ENCODE results near the gene ATM. TPM values are rescaled to one million over a fixed set of nuclear protein-coding genes. Genes with fewer than 3 reads are reported as not detected.
"Not testable (repeated sequence)": the region's sequence is repeated elsewhere in the genome, so short reads cannot be mapped to it uniquely, and the experiment has no call there.

Gene ATM
- total RNA-seq, 2 donors from 2014 or later: 60.9 to 63.0 TPM

DNA sequence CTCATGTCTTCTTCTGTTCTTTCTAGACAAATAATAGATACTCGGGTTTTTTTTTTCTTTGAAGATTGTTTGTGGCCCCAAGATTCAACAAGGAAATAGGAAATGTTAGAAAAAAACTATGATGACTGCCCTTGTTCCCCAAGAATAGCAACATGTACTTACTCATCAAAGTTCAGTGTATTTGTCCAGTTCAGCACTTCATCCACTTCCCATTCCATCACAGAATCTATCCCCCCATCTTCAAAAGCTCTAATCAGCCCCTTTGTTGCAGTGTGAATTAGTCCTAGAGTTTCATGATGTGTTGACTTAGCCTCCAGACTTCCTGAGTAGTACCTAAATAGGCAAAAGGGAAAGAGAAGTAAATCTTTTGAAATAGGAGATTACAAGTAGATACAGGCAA is 170.2 kb downstream of the ATM start:
- Histone ChIP-seq H3K27me3 (ENCODE audit: control insufficient read depth, insufficient read depth, low read length, poor library complexity, severe bottlenecking) (no peaks in the 10 kb centered on the region), H3K4me1 (ENCODE audit: control insufficient read depth, insufficient read depth, low read length) (no peaks in the 10 kb centered on the region), H3K36me3 (ENCODE audit: control insufficient read depth, insufficient read depth, low read length) (no peaks in the 10 kb centered on the region), H3K27ac (ENCODE audit: low read depth, low read length) (no peak overlapping the region), H3K4me3 (ENCODE audit: low read length) (no peak overlapping the region), H3K9me3 (ENCODE audit: control insufficient read depth, low read length) (no peaks in the 10 kb centered on the region), H3K9ac (ENCODE audit: extremely low read depth, low read length, poor library complexity, severe bottlenecking) (no peak overlapping the region)
- TF ChIP-seq, protein P1, sequence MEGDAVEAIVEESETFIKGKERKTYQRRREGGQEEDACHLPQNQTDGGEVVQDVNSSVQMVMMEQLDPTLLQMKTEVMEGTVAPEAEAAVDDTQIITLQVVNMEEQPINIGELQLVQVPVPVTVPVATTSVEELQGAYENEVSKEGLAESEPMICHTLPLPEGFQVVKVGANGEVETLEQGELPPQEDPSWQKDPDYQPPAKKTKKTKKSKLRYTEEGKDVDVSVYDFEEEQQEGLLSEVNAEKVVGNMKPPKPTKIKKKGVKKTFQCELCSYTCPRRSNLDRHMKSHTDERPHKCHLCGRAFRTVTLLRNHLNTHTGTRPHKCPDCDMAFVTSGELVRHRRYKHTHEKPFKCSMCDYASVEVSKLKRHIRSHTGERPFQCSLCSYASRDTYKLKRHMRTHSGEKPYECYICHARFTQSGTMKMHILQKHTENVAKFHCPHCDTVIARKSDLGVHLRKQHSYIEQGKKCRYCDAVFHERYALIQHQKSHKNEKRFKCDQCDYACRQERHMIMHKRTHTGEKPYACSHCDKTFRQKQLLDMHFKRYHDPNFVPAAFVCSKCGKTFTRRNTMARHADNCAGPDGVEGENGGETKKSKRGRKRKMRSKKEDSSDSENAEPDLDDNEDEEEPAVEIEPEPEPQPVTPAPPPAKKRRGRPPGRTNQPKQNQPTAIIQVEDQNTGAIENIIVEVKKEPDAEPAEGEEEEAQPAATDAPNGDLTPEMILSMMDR (conservative IDR thresholded peaks at IDR 0.05): no peak
- Mint-ChIP-seq H3K9me3 (no peaks in the 10 kb centered on the region), H3K4me3 (no peak overlapping the region), H3K4me1 (peaks cover 2% of the 10 kb centered on the region), H3K27ac (no peak overlapping the region), H3K27me3 (ENCODE audit: insufficient read depth) (no peaks in the 10 kb centered on the region), H3K36me3 (ENCODE audit: low read depth) (no peaks in the 10 kb centered on the region)
- DNase-seq: no peak
- 71% methylated on average over 1 of the region's 1 CpG; no CpG with 5 or more reads in 1 of the 2 experiments for WGBS, 2 experiments (ENCODE audit: insufficient coverage in 1 of 2, insufficient read length in 1 of 2)

DNA sequence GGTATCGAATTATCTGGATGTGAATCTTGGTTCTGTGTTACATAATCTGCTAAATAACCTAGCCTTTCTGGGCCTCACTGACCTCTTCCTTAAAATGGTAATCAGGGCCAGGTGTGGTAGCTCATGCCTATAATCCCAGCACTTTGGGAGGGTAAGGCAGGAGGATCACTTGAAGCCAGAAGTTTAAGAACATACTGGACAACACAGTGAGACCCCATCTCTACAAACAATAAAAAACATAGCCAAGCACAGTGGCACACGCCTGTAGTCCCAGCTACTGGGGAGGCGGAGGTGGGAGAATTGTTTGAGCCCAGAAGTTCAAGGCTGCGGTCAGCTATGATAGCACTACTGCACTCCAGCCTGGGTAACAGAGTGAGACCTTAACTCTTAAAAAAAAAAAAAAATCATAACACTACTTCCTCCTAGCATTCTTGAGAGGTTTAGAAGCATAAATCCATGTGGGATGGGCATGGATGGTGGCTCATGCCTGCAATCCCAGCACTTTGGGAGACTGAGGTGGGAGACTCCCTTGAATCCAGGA is 171.9 kb downstream of the ATM start:
- H3K4me3 Mint-ChIP-seq: no peak overlapping the region
- TF ChIP-seq, protein P1 (conservative IDR thresholded peaks at IDR 0.05): no peak
- Histone ChIP-seq H3K36me3 (ENCODE audit: control insufficient read depth, insufficient read depth, low read length) (no peaks in the 10 kb centered on the region), H3K4me3 (ENCODE audit: low read length) (no peak overlapping the region), H3K9ac (ENCODE audit: extremely low read depth, low read length, poor library complexity, severe bottlenecking) (no peak overlapping the region), H3K27me3 (ENCODE audit: control insufficient read depth, insufficient read depth, low read length, poor library complexity, severe bottlenecking) (no peaks in the 10 kb centered on the region), H3K9me3 (ENCODE audit: control insufficient read depth, low read length) (no peaks in the 10 kb centered on the region), H3K4me1 (ENCODE audit: control insufficient read depth, insufficient read depth, low read length) (no peaks in the 10 kb centered on the region), H3K27ac (ENCODE audit: low read depth, low read length) (no peak overlapping the region)
- 93% methylated on average over 4 of the region's 4 CpGs; no CpG with 5 or more reads in 1 of the 2 experiments for WGBS, 2 experiments (ENCODE audit: insufficient coverage in 1 of 2, insufficient read length in 1 of 2)
- no peaks in the 10 kb centered on the region for H3K27me3 Mint-ChIP-seq (ENCODE audit: insufficient read depth)
- DNase-seq: no peak
- H3K9me3 Mint-ChIP-seq: no peaks in the 10 kb centered on the region
- H3K36me3 Mint-ChIP-seq (ENCODE audit: low read depth): no peaks in the 10 kb centered on the region
- no peak overlapping the region for H3K27ac Mint-ChIP-seq
- peaks cover 2% of the 10 kb centered on the region for H3K4me1 Mint-ChIP-seq

DNA sequence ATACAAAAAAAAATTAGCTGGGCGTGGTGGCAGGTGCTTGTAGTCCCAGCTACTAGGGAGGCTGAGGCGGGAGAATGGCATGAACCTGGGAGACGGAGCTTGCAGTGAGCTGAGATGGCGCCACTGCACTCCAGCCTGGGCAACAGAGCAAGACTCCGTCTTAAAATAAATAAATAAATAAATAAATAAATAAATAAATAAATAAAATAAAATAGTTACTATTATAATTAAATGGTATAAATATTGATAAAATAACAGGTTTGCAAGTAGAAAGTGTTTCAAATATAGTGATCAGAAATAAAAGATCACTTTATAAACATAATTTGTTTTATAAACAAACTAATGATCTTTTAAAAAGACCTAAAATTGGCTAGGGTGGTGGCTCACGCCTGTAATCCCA is 173.8 kb downstream of the ATM start:
- not testable (repeated sequence) for H3K9me3 Mint-ChIP-seq; H3K27me3 Mint-ChIP-seq (ENCODE audit: insufficient read depth); H3K4me3 ChIP-seq (ENCODE audit: low read length); H3K4me3 Mint-ChIP-seq; H3K36me3 Mint-ChIP-seq (ENCODE audit: low read depth); DNase-seq; H3K4me1 ChIP-seq (ENCODE audit: control insufficient read depth, insufficient read depth, low read length); H3K36me3 ChIP-seq (ENCODE audit: control insufficient read depth, insufficient read depth, low read length); H3K27ac ChIP-seq (ENCODE audit: low read depth, low read length); H3K27ac Mint-ChIP-seq; H3K9ac ChIP-seq (ENCODE audit: extremely low read depth, low read length, poor library complexity, severe bottlenecking); H3K27me3 ChIP-seq (ENCODE audit: control insufficient read depth, insufficient read depth, low read length, poor library complexity, severe bottlenecking); H3K9me3 ChIP-seq (ENCODE audit: control insufficient read depth, low read length)
- peaks cover 14% of the 10 kb centered on the region for H3K4me1 Mint-ChIP-seq
- 90 to 94% methylated on average over 2 to 4 of the region's 6 CpGs for WGBS, 2 experiments (ENCODE audit: insufficient coverage in 1 of 2, insufficient read length in 1 of 2)

DNA sequence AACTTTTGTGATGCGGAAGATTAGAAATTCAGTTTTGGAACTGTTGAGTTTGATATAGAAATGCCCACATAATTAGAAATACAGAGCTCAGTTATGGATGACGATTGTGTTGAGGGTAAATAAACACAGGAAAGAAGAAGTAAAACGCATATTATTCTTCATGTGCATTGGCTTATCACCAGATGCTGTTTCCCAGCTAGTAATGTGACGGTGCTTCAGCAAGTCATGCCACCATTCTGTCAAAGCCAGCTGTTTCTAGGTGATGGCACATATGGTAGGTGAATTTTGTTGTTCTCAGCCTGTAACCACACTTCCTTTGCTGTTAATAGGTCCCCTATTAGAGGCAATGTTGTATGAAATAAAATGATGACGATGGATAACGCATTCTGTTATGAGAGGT is 175.6 kb downstream of the ATM start:
- Mint-ChIP-seq H3K27me3 (ENCODE audit: insufficient read depth) (no peaks in the 10 kb centered on the region), H3K4me3 (no peak overlapping the region), H3K4me1 (peaks cover 19% of the 10 kb centered on the region), H3K27ac (no peak overlapping the region), H3K36me3 (ENCODE audit: low read depth) (no peaks in the 10 kb centered on the region), H3K9me3 (no peaks in the 10 kb centered on the region)
- no peak overlapping the region for H3K9ac ChIP-seq (ENCODE audit: extremely low read depth, low read length, poor library complexity, severe bottlenecking)
- H3K36me3 ChIP-seq (ENCODE audit: control insufficient read depth, insufficient read depth, low read length): no peaks in the 10 kb centered on the region
- DNase-seq: no peak
- no peaks in the 10 kb centered on the region for H3K4me1 ChIP-seq (ENCODE audit: control insufficient read depth, insufficient read depth, low read length)
- 94% methylated on average over 4 to 6 of the region's 6 CpGs for WGBS, 2 experiments (ENCODE audit: insufficient coverage in 1 of 2, insufficient read length in 1 of 2)
- H3K27ac ChIP-seq (ENCODE audit: low read depth, low read length): no peak overlapping the region
- no peaks in the 10 kb centered on the region for H3K9me3 ChIP-seq (ENCODE audit: control insufficient read depth, low read length)
- TF ChIP-seq, protein P1 (conservative IDR thresholded peaks at IDR 0.05): no peak
- no peak overlapping the region for H3K4me3 ChIP-seq (ENCODE audit: low read length)
- H3K27me3 ChIP-seq (ENCODE audit: control insufficient read depth, insufficient read depth, low read length, poor library complexity, severe bottlenecking): no peaks in the 10 kb centered on the region
